Stimulated activated naive CD4-positive, alpha-beta T cell (primary cell): ENCODE results near the gene SPDYE3.
A peak's percentile ranks its signal among the peaks of the same experiment; 100 is the strongest.
"Not testable (repeated sequence)": the region's sequence is repeated elsewhere in the genome, so short reads cannot be mapped to it uniquely, and the experiment has no call there.

Source experiments
- DNase-seq, 6 experiments: peaks; one replicate each; lab custom pipeline; 2025; lab: John Stamatoyannopoulos, UW

Gene SPDYE3

DNA sequence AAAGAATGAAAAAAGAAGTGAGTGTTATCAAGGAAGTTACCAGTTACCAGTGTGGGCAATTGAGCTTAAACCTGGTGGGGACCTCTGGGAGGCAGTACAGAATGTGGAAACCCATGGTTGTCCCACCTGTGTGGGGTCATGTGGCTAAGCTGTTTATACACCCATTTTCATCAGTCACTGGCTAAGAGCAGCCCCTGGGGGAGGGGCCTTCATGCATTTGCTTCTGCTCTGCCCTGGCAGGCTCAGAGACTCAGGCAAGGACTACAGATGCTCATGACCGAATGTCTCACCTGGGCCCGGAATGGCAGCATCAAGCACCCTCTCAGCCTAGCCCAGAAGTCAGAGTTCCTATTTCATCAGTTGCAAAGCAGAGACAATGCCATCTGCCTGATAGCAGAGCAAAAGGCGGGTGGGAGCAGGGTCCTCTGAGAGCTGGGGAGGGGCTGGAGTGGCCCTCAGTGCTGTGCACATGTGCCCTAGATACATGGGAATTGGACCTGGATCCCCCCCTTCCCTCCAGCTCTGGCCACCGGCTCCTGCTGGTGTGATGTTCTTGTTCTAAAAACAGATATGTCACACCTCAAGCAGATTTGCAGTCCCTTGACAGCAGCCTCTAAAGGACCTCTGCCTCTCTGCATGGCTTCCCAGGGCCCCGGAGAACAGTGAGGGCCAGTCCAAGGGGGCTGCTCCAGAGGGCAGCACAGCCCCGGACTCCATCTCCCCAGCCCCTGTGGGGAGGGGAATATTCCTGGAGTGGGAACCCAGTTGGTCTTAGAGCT is 20.1 kb upstream of the SPDYE3 start:
- not testable (repeated sequence) for DNase-seq

GRCh38 chr7:100288258-100288657 is 19.2 kb upstream of the SPDYE3 start:
- DNase-seq = not testable (repeated sequence)

GRCh38 chr7:100292162-100292561 is 15.3 kb upstream of the SPDYE3 start:
- not testable (repeated sequence) for DNase-seq

DNA sequence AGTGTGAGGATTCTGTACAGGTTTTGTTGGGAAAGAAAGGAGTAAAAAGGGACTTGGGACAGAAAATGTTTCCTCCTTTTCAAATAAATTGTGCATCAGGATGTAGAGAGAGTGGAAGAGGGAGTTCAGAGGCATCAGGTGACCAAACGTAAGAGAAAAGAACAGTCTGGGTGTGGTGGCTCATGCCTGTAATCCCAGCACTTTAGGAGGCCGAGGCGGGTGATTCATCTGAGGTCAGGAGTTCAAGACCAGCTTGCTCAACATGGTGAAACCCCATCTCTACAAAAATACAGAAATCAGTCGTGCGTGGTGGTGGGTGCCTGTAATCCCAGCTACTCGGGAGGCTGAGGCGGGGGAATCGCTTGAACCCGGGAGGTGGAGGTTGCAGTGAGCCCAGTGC is 12.2 kb upstream of the SPDYE3 start:
- DNase-seq = not testable (repeated sequence)

DNA sequence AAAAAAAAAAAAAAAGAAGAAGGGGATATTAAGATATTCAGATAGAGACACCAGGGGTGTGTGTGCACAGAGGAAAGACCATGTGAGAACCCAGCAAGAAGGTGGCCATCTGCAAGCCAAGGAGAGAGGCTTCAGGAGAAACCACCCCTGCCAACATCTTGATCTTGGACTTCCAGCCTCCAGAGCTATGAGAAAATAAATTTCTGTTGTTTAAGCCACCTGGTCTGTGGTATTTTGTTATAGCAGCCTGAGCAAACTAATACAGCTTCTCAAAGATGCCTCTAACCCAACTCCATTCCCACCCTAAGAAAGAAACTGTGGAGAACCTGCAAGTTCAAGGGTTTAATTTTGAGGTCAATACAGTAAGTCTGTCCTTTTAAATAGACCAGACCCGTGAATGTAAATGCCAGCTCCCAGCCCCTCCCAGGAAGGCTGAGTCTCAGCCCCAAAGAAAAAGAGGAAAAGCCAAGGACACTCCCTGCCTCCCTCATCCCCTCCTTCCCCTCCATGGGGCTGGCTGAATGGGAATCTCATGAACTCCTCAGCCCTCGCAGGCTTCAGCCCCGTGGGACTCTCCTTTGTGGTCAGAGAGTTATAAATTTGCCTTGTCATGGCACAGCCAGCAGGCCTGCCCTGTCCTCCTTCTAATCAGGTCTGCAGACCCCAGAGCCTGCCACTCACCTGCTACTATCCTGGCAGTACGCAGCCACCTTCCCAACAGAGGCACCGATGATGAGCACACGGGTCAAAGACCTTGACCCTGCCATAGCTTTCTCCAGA is 9.5 kb upstream of the SPDYE3 start:
- DNase-seq = not testable (repeated sequence)

DNA sequence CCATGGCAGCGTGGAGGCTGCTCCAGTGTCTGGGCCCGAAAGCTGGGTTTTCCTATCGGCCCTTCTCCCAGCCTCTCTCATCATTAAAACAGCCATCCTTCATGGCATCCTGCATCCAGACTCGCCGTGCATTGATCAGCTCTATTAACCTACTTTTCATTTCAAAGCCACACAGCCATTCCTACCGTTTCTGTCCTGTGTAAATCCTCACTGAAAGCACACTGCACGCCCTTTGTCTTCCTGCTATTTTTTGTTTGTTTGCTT is 8.9 kb upstream of the SPDYE3 start:
- not testable (repeated sequence) for DNase-seq

GRCh38 chr7:100304526-100304925 is 3.0 kb upstream of the SPDYE3 start:
- not testable (repeated sequence) for DNase-seq

GRCh38 chr7:100318329-100318728 is 10.8 kb downstream of the SPDYE3 start:
- DNase-seq = not testable (repeated sequence)

DNA sequence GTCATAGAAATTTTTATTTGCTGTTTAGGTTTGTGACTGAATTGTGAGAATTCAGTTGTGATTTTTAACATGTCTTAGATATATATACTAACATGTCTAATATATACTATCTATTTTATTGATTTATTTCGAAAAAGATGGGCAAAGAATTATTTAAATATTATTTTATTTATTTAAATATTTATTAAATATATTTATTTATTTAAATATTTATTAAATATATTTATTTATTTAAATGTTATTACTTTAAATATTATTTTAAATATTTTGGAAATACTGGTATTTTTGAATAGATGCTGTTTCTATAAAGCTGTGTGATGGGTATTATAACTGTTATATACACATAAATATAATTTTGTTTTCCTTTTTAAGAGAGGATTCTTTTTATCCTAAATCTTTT is 14.1 kb downstream of the SPDYE3 start:
- DNase-seq = not testable (repeated sequence)

DNA sequence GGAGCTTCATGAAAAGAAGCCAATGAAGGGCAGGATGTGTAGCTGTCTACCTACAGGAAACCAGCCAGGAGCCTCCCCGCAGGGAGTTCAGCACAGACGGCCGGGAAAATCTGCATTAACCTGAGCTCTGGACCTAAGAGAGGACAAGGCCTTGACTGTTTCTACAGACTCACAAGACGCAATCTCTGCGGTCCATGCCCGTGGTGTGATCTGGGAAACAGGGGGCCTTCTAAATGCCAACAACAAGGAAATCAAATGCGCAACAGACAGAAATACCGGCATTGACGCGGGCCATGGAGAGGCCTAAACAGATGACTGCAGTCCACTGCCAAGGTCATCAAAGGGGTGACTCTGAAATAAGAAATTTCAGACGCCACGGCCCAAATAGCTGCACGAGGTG is 16.7 kb downstream of the SPDYE3 start:
- DNase-seq = not testable (repeated sequence)

DNA sequence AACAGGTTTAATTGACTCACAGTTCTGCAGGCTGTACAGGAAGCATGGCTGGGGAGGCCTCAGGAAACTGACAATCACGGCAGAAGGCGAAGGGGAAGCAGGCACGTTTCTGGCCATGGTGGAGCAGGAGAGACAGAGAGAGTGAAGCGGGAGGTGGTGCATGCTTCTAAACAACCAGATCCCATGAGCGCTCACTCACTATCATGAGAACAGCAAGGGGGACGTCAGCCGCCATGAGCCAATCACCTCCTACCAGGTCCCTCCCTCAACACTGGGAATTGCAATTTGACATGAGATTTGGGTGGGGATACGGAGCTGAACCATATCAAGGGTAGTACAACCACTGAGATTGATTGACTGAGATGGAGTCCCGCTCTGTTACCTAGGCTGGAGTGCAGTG is 18.2 kb downstream of the SPDYE3 start:
- DNase-seq = not testable (repeated sequence)

GRCh38 chr7:100326914-100327313 is 19.4 kb downstream of the SPDYE3 start:
- not testable (repeated sequence) for DNase-seq

GRCh38 chr7:100335566-100336466 is 28.3 kb downstream of the SPDYE3 start:
- peak; percentile 72 to 91 (median 82) for DNase-seq

DNA sequence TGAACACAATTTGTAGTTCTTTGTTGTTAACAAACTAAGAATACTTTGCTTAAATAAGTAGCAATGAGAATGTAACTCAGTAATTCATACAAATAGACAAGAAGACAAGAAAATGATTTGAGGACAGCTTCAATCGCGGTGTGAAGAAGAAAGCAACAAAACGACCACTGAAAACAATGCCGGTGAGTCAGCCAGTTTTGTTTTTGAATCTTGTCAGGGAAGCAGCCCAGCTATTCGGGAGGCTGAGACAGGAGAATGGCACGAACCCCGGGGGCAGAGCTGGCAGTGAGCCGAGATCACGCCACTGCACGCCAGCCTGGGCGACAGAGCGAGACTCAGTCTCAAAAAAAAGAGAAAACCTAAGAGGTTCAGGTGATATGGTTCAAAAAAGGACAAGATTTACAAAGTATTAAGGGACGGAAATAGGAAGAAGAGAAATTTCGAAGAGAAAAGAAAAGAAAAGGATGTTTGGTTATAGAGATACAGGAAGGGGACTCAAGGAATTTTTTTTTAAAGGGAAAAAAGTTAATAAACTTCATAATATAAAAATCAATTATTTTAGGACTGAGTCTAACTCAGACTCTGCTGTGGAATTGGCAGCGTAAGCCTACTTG is 30.7 kb downstream of the SPDYE3 start:
- not testable (repeated sequence) for DNase-seq

DNA sequence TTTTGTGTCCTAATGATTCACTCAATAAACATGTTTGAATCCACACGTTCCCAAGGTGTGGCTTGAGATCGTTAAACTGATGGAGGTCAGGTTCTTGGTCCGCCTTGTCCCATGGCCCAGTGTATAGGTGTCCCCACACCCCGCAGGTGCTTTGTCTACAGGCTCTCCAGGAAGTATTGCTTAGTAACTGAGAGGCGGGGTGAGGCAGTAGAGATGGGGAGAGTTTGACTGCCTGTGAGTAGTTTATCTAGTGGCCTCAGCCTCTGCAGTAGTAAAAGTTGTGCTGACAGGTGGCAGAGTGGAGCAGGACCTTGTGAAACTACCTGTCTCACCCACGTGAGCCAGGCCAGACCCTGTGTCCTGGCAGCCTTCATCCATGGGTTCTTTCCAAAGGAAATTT is 33.8 kb downstream of the SPDYE3 start:
- DNase-seq = not testable (repeated sequence)

DNA sequence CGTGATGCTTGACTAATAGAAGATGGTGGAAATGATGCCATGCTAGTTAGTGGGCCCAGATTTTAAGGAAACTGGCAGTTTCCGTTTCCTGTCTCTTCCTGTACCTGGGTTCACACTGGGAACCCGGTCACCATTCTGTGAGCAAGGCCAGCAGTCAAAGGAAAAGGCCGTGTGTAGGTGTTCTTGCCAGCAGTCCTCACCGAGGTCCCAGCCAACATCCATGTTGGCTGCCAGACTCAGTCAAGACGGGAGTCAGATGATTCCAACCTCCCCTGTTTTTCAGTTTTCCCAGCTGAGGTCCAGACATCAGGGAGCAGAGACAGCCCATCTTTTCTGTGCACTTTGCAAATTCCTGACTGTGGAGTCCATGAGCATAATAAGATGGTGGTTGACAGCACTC is 35.3 kb downstream of the SPDYE3 start:
- no peak for DNase-seq

- not testable (repeated sequence) for DNase-seq
These were observed 36.6 kb downstream of the SPDYE3 start for GRCh38 chr7:100344124-100344559.

GRCh38 chr7:100344560-100345287 is 37.2 kb downstream of the SPDYE3 start:
- peak; percentile 69 to 89 (median 83) for DNase-seq

DNA sequence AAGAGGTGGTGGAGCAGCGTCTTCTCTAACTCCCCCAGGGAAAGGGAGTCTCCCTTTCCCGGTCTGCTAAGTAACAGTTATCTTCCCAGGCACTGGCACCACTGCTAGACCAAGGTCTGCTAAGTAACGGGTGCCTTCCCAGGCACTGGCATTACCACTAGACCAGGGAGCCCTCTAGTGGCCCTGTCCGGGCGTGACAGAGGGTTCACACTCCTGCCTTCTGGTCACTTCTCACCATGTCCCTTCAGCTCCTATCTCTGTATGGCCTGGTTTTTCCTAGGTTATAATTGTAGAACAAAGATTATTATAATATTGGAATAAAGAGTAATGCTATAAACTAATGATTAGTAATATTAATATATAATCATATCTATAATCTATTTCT is 37.8 kb downstream of the SPDYE3 start:
- peak; percentile 32 to 70 (median 44) for DNase-seq

DNA sequence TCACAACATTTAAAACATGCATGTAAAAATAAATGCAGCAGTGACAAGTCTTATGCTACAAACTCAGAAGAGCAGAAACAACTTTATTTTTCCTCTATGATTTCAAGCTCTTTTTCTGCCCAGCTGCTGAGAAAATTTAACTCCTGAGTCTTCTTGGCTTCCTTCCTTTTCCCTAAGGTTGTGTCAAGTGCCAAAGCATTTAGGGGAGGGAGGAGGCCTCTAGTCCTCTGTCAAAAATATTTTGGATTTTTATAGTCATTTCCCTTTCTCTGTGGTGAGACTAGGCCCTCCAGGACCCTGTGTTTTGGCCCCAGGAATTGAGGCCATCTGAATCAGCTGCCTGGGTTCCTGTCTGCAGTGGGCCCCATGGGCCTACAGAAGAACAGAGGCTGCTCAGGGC is 39.4 kb downstream of the SPDYE3 start:
- DNase-seq = no peak

- DNase-seq = no peak
These were observed 41.3 kb downstream of the SPDYE3 start for GRCh38 chr7:100348805-100349204.
